WTC11 (cell line): ENCODE data around the gene ACOXL. TPM values are rescaled to one million over a fixed set of nuclear protein-coding genes. Genes with fewer than 3 reads are reported as not detected.

ENCODE experiments used
- ATAC-seq: fragments of 200-7000 bp; cut with Tn5 transposase; 2 replicates; pipeline ENCODE4 v1.10.0; 2021; ENCODE audit warnings: mild to moderate bottlenecking, moderate library complexity
- CTCF ChIA-PET: fragments of 300-600 bp; sonication (Branson Sonifier 250); formaldehyde crosslinking; loops from one replicate; lab custom pipeline; 2021; ENCODE audit warnings: antibody characterized with exemption; lab: Charles Lee
- POLR2A ChIA-PET: fragments of 350-600 bp; sonication (Branson Sonifier 250); formaldehyde crosslinking; loops from one replicate; lab custom pipeline; 2021; ENCODE audit warnings: antibody characterized with exemption; lab: Charles Lee
- DNase-seq: peaks from one replicate; pipeline ENCODE4 v3.0.0; 2021; ENCODE audit warnings: low spot score
- H3K27ac Mint-ChIP-seq: 2 replicates; pipeline ENCODE4 v1.8.0; 2021; ENCODE audit warnings: mixed read lengths
- H3K27me3 Mint-ChIP-seq: 2 replicates; pipeline ENCODE4 v1.8.0; 2021; ENCODE audit warnings: low read depth, mild to moderate bottlenecking, moderate library complexity, mixed read lengths
- H3K36me3 Mint-ChIP-seq: 2 replicates; pipeline ENCODE4 v1.8.0; 2021; ENCODE audit warnings: mixed read lengths
- H3K4me1 Mint-ChIP-seq: 2 replicates; pipeline ENCODE4 v1.8.0; 2022; ENCODE audit warnings: mixed read lengths
- H3K4me3 Mint-ChIP-seq: 2 replicates; pipeline ENCODE4 v1.8.0; 2021; ENCODE audit warnings: mild to moderate bottlenecking, moderate library complexity, mixed read lengths
- H3K9me3 Mint-ChIP-seq: 2 replicates; pipeline ENCODE4 v1.8.0; 2021; ENCODE audit warnings: mixed read lengths
- ATF6 ChIP-seq: sonication (generic); formaldehyde crosslinking; IDR thresholded peaks from 2 replicates; pipeline ENCODE4 v1.8.1; 2023; ENCODE audit warnings: mild to moderate bottlenecking, missing genetic modification reagents
- E2F5 ChIP-seq: sonication (generic); formaldehyde crosslinking; IDR thresholded peaks from 2 replicates; pipeline ENCODE4 v1.8.1; 2022; ENCODE audit warnings: mild to moderate bottlenecking, moderate library complexity, missing genetic modification reagents
- EMX1 ChIP-seq: fragments of 250-450 bp; sonication (Bioruptor Pico); IDR thresholded peaks from 2 replicates; pipeline ENCODE4 v1.8.0; 2021; ENCODE audit warnings: mild to moderate bottlenecking
- GRHL2 ChIP-seq: fragments of 250-450 bp; sonication (Bioruptor Pico); IDR thresholded peaks from 2 replicates; pipeline ENCODE4 v1.8.0; 2022; ENCODE audit warnings: mild to moderate bottlenecking, moderate library complexity; ENCODE audit not compliant: insufficient replicate concordance, severe bottlenecking
- GTF2I ChIP-seq: fragments of 250-450 bp; sonication (Bioruptor Pico); conservative IDR thresholded peaks from 2 replicates; pipeline ENCODE4 v1.4.0; 2021; ENCODE audit warnings: mild to moderate bottlenecking
- HMGXB4 ChIP-seq: sonication (generic); formaldehyde crosslinking; IDR thresholded peaks from 2 replicates; pipeline ENCODE4 v1.8.1; 2023; ENCODE audit warnings: mild to moderate bottlenecking, moderate library complexity, missing genetic modification reagents
- NR2C2 ChIP-seq: sonication (generic); formaldehyde crosslinking; IDR thresholded peaks from 2 replicates; pipeline ENCODE4 v1.8.0; 2022; ENCODE audit warnings: mild to moderate bottlenecking, missing genetic modification reagents
- RORB ChIP-seq: fragments of 250-450 bp; sonication (Bioruptor Pico); IDR thresholded peaks from 2 replicates; pipeline ENCODE4 v1.9.0; 2021; ENCODE audit warnings: mild to moderate bottlenecking
- ZNF138 ChIP-seq: sonication (generic); formaldehyde crosslinking; conservative IDR thresholded peaks from 2 replicates; pipeline ENCODE4 v1.8.1; 2022; ENCODE audit warnings: mild to moderate bottlenecking, moderate library complexity, missing genetic modification reagents
- ZNF281 ChIP-seq: sonication (generic); formaldehyde crosslinking; IDR thresholded peaks from 2 replicates; pipeline ENCODE4 v1.8.0; 2023; ENCODE audit warnings: mild to moderate bottlenecking, missing genetic modification reagents
- ZNF423 ChIP-seq: fragments of 250-450 bp; sonication (Bioruptor Pico); IDR thresholded peaks from 2 replicates; pipeline ENCODE4 v2.1.2; 2022; ENCODE audit warnings: mild to moderate bottlenecking, moderate library complexity
- total RNA-seq: library from RNA; stranded (reverse); gene quantifications from 3 replicates; pipeline ENCODE4 v1.2.3, GENCODE V29; 2021
- TF ChIP-seq, protein P1 (sequence below): fragments of 250-450 bp; sonication (Bioruptor Pico); IDR thresholded peaks from 2 replicates; pipeline ENCODE4 v1.9.0; 2021; ENCODE audit warnings: mild to moderate bottlenecking, borderline replicate concordance
- TF ChIP-seq, protein P2 (sequence below): fragments of 200-600 bp; IDR thresholded peaks from 2 replicates; pipeline ENCODE4 v1.8.0; 2022; ENCODE audit warnings: antibody characterized with exemption

ACOXL gene
- total RNA-seq, 1 experiment from 2014 or later: 14.9 TPM

- TF ChIP-seq, protein P1, sequence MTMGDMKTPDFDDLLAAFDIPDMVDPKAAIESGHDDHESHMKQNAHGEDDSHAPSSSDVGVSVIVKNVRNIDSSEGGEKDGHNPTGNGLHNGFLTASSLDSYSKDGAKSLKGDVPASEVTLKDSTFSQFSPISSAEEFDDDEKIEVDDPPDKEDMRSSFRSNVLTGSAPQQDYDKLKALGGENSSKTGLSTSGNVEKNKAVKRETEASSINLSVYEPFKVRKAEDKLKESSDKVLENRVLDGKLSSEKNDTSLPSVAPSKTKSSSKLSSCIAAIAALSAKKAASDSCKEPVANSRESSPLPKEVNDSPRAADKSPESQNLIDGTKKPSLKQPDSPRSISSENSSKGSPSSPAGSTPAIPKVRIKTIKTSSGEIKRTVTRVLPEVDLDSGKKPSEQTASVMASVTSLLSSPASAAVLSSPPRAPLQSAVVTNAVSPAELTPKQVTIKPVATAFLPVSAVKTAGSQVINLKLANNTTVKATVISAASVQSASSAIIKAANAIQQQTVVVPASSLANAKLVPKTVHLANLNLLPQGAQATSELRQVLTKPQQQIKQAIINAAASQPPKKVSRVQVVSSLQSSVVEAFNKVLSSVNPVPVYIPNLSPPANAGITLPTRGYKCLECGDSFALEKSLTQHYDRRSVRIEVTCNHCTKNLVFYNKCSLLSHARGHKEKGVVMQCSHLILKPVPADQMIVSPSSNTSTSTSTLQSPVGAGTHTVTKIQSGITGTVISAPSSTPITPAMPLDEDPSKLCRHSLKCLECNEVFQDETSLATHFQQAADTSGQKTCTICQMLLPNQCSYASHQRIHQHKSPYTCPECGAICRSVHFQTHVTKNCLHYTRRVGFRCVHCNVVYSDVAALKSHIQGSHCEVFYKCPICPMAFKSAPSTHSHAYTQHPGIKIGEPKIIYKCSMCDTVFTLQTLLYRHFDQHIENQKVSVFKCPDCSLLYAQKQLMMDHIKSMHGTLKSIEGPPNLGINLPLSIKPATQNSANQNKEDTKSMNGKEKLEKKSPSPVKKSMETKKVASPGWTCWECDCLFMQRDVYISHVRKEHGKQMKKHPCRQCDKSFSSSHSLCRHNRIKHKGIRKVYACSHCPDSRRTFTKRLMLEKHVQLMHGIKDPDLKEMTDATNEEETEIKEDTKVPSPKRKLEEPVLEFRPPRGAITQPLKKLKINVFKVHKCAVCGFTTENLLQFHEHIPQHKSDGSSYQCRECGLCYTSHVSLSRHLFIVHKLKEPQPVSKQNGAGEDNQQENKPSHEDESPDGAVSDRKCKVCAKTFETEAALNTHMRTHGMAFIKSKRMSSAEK (CRISPR knock-in tag): no peak
- TF ChIP-seq HMGXB4: no peak
These were observed 246.5 kb downstream of the ACOXL start (continued) for GRCh38 chr2:110978756-110979470.

DNA sequence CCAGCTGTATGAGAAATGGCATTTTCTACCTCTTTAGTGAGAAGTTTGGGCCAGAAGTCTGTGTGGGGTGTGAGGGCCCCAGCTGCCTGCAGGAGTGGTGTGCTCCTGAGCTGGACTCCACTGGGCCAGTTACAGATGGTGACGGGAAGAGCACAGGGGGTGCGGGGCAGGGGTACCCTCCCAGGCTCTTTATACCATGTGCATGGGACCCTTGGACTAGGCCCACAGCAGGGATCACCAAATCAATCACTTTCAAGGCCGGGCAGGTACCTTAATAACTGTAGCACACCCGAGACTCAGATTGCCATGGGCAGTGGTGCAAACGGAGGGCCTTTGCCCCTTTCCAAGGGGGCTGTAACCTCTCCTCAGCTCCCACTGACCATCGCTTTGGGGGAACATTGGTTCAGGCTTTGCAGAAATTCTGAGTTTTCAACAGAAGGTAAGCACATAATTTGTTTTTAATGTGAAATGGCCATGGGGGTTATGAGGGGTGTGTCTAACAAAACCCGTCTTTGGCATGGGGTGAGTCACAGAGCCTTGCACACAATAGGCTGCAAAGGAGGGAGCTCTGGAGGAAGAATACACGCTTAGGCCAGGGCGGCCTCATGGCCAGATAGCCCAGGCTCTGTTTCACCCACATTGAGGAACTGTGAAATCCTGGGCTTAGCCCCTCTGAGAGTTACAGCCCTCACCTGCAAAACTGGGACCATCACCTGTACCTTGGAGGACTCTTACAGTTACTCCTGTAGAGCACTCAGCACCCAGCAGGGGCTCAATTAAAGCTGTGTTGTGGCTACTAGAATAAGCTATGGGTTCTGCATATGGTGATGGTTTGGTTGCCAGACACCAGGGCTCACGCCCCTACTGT lies 247.3 kb downstream of the ACOXL start:
- POLR2A ChIA-PET: no interaction called here

DNA sequence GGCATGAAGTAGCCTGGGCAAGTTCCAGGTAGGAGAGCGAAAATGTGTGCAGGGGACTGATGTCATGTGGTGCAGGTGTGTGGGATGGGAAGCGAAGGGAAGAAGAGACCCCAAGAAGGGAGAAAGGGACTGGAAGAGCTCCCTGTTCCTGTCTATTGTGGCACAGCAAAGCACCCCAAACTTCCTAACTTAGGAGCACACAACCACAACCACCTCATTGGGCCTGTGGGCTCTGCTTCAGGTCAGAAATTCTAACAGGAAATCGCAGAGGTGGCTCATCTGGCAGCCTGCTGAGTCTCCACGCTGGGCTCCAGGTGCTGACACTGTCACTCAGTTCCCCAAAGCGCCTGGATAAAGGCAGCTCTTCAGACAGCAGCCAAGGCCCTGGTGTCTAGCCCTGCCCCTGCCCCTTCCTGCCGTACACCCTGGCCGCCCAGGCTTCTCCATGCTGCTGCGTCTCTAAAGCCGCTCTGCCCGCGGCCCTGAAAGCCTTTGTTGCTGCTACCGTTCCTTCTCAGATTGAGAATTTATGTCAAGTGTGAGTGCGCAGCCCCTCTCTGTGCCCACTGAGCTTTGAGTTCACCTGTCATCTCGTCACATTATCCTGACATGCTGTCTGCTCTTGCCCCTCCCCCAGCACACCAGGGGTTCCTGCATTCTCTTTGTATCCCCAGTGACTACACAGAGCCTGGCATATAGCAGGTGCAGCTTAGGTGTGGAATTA lies 248.1 kb downstream of the ACOXL start:
- H3K9me3 Mint-ChIP-seq: 0 out of 2 replicates have a peak, but pooled peaks cover 4% of the 10 kb centered on the region
- no peak overlapping the region for H3K4me3 Mint-ChIP-seq
- H3K4me1 Mint-ChIP-seq: peaks cover 15% of the 10 kb centered on the region
- no peaks in the 10 kb centered on the region for H3K36me3 Mint-ChIP-seq
- no peak overlapping the region for H3K27ac Mint-ChIP-seq
- POLR2A ChIA-PET: no interaction called here
- no peaks in the 10 kb centered on the region for H3K27me3 Mint-ChIP-seq
- no peak for DNase-seq
- ATAC-seq: peak; percentile 70
- CTCF ChIA-PET: interaction anchor here (0.5 to 1.1 kb wide), 2 partner anchors 105 to 1307 kb away, joined by 3 read pairs; no protein-coding TSS in a partner anchor
- TF ChIP-seq ZNF281 (CRISPR knock-in tag) (no peak), NR2C2 (CRISPR knock-in tag) (no peak), EMX1 (no peak), GTF2I (no peak), ZNF138 (CRISPR knock-in tag) (no peak)
- TF ChIP-seq, protein P2, sequence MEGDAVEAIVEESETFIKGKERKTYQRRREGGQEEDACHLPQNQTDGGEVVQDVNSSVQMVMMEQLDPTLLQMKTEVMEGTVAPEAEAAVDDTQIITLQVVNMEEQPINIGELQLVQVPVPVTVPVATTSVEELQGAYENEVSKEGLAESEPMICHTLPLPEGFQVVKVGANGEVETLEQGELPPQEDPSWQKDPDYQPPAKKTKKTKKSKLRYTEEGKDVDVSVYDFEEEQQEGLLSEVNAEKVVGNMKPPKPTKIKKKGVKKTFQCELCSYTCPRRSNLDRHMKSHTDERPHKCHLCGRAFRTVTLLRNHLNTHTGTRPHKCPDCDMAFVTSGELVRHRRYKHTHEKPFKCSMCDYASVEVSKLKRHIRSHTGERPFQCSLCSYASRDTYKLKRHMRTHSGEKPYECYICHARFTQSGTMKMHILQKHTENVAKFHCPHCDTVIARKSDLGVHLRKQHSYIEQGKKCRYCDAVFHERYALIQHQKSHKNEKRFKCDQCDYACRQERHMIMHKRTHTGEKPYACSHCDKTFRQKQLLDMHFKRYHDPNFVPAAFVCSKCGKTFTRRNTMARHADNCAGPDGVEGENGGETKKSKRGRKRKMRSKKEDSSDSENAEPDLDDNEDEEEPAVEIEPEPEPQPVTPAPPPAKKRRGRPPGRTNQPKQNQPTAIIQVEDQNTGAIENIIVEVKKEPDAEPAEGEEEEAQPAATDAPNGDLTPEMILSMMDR: no peak

More for the DNA sequence above, 247.3 kb downstream of the ACOXL start:
- Mint-ChIP-seq H3K27ac (no peak overlapping the region), H3K36me3 (no peaks in the 10 kb centered on the region), H3K4me3 (no peak overlapping the region), H3K4me1 (peaks cover 15% of the 10 kb centered on the region), H3K9me3 (0 out of 2 replicates have a peak, but pooled peaks cover 4% of the 10 kb centered on the region)
- peak; percentile 77 for ATAC-seq
- DNase-seq: no peak
- CTCF ChIA-PET: interaction anchor here (0.5 kb wide), 1 partner anchor 1306 kb away, joined by 3 read pairs; no protein-coding TSS in a partner anchor
- TF ChIP-seq ZNF423 (no peak), RORB (CRISPR knock-in tag) (no peak), ATF6 (CRISPR knock-in tag) (no peak), E2F5 (no peak), GRHL2 (CRISPR knock-in tag) (no peak)
- TF ChIP-seq, all 79 proteins: peak for 0
- no peaks in the 10 kb centered on the region for H3K27me3 Mint-ChIP-seq
